Cortex of kidney (tissue), 1 donor: Measurements from ENCODE around the gene WSCD2.

Experiments used
- DNase-seq: peaks from one replicate; lab custom pipeline; 2025; lab: John Stamatoyannopoulos, UW

The WSCD2 gene

GRCh38 chr12:108166505-108166904 is 37.4 kb downstream of the WSCD2 start:
- no peak for DNase-seq

GRCh38 chr12:108167974-108168373 is 38.9 kb downstream of the WSCD2 start:
- DNase-seq: no peak

GRCh38 chr12:108169708-108170107 is 40.6 kb downstream of the WSCD2 start:
- DNase-seq: no peak

- DNase-seq: no peak
These were observed 41.1 kb downstream of the WSCD2 start for GRCh38 chr12:108170164-108170563.

GRCh38 chr12:108172033-108172432 is 42.9 kb downstream of the WSCD2 start:
- DNase-seq: no peak

GRCh38 chr12:108173160-108173559 is 44.1 kb downstream of the WSCD2 start:
- DNase-seq: no peak

- DNase-seq: no peak
These were observed 44.8 kb downstream of the WSCD2 start for GRCh38 chr12:108173892-108174291.

- no peak for DNase-seq
These were observed 45.6 kb downstream of the WSCD2 start for GRCh38 chr12:108174641-108175040.

GRCh38 chr12:108175310-108175709 is 46.2 kb downstream of the WSCD2 start:
- DNase-seq: no peak

- no peak for DNase-seq
These were observed 47.2 kb downstream of the WSCD2 start for GRCh38 chr12:108176292-108176691.

GRCh38 chr12:108177131-108177530 is 48.0 kb downstream of the WSCD2 start:
- no peak for DNase-seq

GRCh38 chr12:108179305-108179704 is 50.2 kb downstream of the WSCD2 start:
- DNase-seq: no peak

GRCh38 chr12:108180255-108181094 is 51.4 kb downstream of the WSCD2 start:
- DNase-seq: no peak

- DNase-seq: no peak
These were observed 52.0 kb downstream of the WSCD2 start for GRCh38 chr12:108181095-108181454.

GRCh38 chr12:108182096-108182495 is 53.0 kb downstream of the WSCD2 start:
- DNase-seq: no peak

GRCh38 chr12:108185002-108185401 is 55.9 kb downstream of the WSCD2 start:
- no peak for DNase-seq

GRCh38 chr12:108187831-108188230 is 58.7 kb downstream of the WSCD2 start:
- no peak for DNase-seq

GRCh38 chr12:108190529-108190928 is 61.4 kb downstream of the WSCD2 start:
- DNase-seq: no peak

- no peak for DNase-seq
These were observed 62.0 kb downstream of the WSCD2 start for GRCh38 chr12:108191086-108191485.

GRCh38 chr12:108191938-108192337 is 62.9 kb downstream of the WSCD2 start:
- DNase-seq: no peak

- no peak for DNase-seq
These were observed 64.4 kb downstream of the WSCD2 start for GRCh38 chr12:108193493-108193892.

GRCh38 chr12:108193917-108194316 is 64.8 kb downstream of the WSCD2 start:
- DNase-seq: no peak

GRCh38 chr12:108194585-108194984 is 65.5 kb downstream of the WSCD2 start:
- no peak for DNase-seq

- no peak for DNase-seq
These were observed 67.2 kb downstream of the WSCD2 start for GRCh38 chr12:108196319-108196718.
